GM12878 (cell line): ENCODE measurements around the gene PLCG2. TPM values are rescaled to one million over a fixed set of nuclear protein-coding genes. Genes with fewer than 3 reads are reported as not detected.

Source experiments
- ATAC-seq: fragments of 200-7000 bp; cut with Tn5 transposase; 3 replicates; pipeline ENCODE4 v1.9.1; 2020; ENCODE audit warnings: mild to moderate bottlenecking, moderate library complexity
- BruUV-seq: library from RNA; stranded (reverse); fragments of 400-500 nt; replicated peaks from 2 replicates; lab custom pipeline; 2021; lab: Mats Ljungman, UMichigan
- CTCF ChIA-PET: fragments of 300-600 bp; sonication (Branson Sonifier 250); formaldehyde crosslinking; extraction: SDS; loops from one replicate; lab custom pipeline; 2021; ENCODE audit warnings: inconsistent platforms; lab: Yijun Ruan, JAX
- POLR2A ChIA-PET: fragments of 350-600 bp; formaldehyde crosslinking; extraction: SDS; loops from one replicate; lab custom pipeline; 2021; ENCODE audit warnings: inconsistent platforms; lab: Charles Lee
- RAD21 ChIA-PET: fragments of 300-600 bp; sonication (Branson Sonifier 250); formaldehyde crosslinking; loops from one replicate; lab custom pipeline; 2023; ENCODE audit warnings: antibody characterized with exemption; ENCODE audit not compliant: unreplicated experiment; lab: Charles Lee
- SMC1A ChIA-PET: fragments of 300-600 bp; sonication (Branson Sonifier 250); formaldehyde crosslinking; loops from one replicate; lab custom pipeline; 2023; ENCODE audit not compliant: unreplicated experiment, uncharacterized antibody; lab: Charles Lee
- DNase-seq: peaks from one replicate; pipeline ENCODE4 v3.0.0-alpha.2; 2011; ENCODE audit warnings: low read depth, low spot score
- FAIRE-seq: peaks from 3 replicates; lab custom pipeline; 2011; peaks lifted over from hg19 to GRCh38; lab: Jason Lieb, UNC
- H2AFZ ChIP-seq: 2 replicates; pipeline ENCODE4 v1.6.0; 2011; ENCODE audit warnings: low read depth, low read length, control low read depth; ENCODE audit not compliant: control insufficient read depth
- H3K27ac ChIP-seq: 2 replicates; pipeline ENCODE4 v1.5.1; 2011; ENCODE audit warnings: control low read depth; ENCODE audit not compliant: control insufficient read depth, insufficient read depth
- H3K27me3 ChIP-seq, 2 experiments: replicated peaks in 1 of 2; 2 replicates each; pipeline versions ENCODE4 v1.6.0 to v1.6.1; 2011; ENCODE audit warnings: low read length in 1 of 2; ENCODE audit not compliant: control insufficient read depth in 2 of 2, insufficient read depth in 2 of 2
- H3K36me3 ChIP-seq, 2 experiments: 2 replicates each; pipeline ENCODE4 v1.5.1; 2011; ENCODE audit warnings: low read length in 1 of 2; ENCODE audit not compliant: control insufficient read depth in 2 of 2, insufficient read depth in 2 of 2
- H3K4me1 ChIP-seq: 2 replicates; pipeline ENCODE4 v1.6.1; 2011; ENCODE audit warnings: mild to moderate bottlenecking, low read length, moderate library complexity, mixed read lengths; ENCODE audit not compliant: control insufficient read depth, insufficient read depth
- H3K4me2 ChIP-seq: 2 replicates; pipeline ENCODE4 v1.6.0; 2011; ENCODE audit warnings: control low read depth; ENCODE audit not compliant: control insufficient read depth, insufficient read depth
- H3K4me3 ChIP-seq: fragments of 200-600 bp; sonication (generic); 2 replicates; pipeline ENCODE4 v1.5.1; 2016
- H3K79me2 ChIP-seq: 2 replicates; pipeline ENCODE4 v1.6.0; 2011; ENCODE audit warnings: low read length; ENCODE audit not compliant: control insufficient read depth, insufficient read depth
- H3K9ac ChIP-seq: 2 replicates; pipeline ENCODE4 v1.8.0; 2011; ENCODE audit warnings: low read length, control low read depth, mixed read lengths; ENCODE audit not compliant: control insufficient read depth, insufficient read depth
- H3K9me3 ChIP-seq: replicated peaks from 3 replicates; pipeline ENCODE4 v1.5.1; 2011; ENCODE audit warnings: mild to moderate bottlenecking, low read length; ENCODE audit not compliant: control insufficient read depth, insufficient read depth
- H4K20me1 ChIP-seq: 2 replicates; pipeline ENCODE4 v1.6.0; 2011; ENCODE audit not compliant: control insufficient read depth, insufficient read depth
- CHD1 ChIP-seq: IDR thresholded peaks from 2 replicates; pipeline ENCODE4 v1.6.1; 2012; ENCODE audit warnings: low read depth, low read length, improper control_type of control experiment
- IRF5 ChIP-seq: fragments of 450-650 bp; IDR thresholded peaks from 2 replicates; pipeline ENCODE4 v1.6.1; 2017; ENCODE audit warnings: borderline replicate concordance
- LARP7 ChIP-seq: fragments of 450-650 bp; IDR thresholded peaks from 2 replicates; pipeline ENCODE4 v1.6.1; 2017; ENCODE audit warnings: mild to moderate bottlenecking
- MEF2A ChIP-seq: IDR thresholded peaks from 2 replicates; pipeline ENCODE4 v1.6.1; 2011; ENCODE audit warnings: low read depth, mild to moderate bottlenecking, low read length, moderate library complexity; ENCODE audit not compliant: insufficient read depth
- RFX5 ChIP-seq: IDR thresholded peaks from 2 replicates; pipeline ENCODE4 v1.6.1; 2011; ENCODE audit warnings: low read depth, low read length, improper control_type of control experiment
- ZBTB40 ChIP-seq: fragments of 450-650 bp; IDR thresholded peaks from 2 replicates; pipeline ENCODE4 v1.6.1; 2016; ENCODE audit warnings: mild to moderate bottlenecking, moderate library complexity, borderline replicate concordance
- WGBS: methylation state at CpG from one replicate; pipeline ENCODE4 v1.1.6; 2016; ENCODE audit warnings: low lambda C conversion rate; ENCODE audit not compliant: insufficient replicate concordance, insufficient coverage; ENCODE audit errors: missing lambda C conversion rate; 5-methylcytosine and 5-hydroxymethylcytosine counted together
- in situ Hi-C: fragments of 300-500 bp; cut with MboI; formaldehyde crosslinking; loops from 9 replicates; pipeline ENCODE4 v1.14.3; 2018; ENCODE audit warnings: mixed read lengths
- intact Hi-C: fragments of 100-400 bp; cut with micrococcal nuclease; formaldehyde crosslinking; loops from one replicate; pipeline ENCODE4 v1.14.2; 2022; ENCODE audit not compliant: unreplicated experiment
- polyA plus RNA-seq, 11 experiments: library from polyadenylated mRNA; depleted of rRNA in 4 of 11; unstranded in 6 of 11; stranded (reverse) in 5 of 11; fragments of >200 nt; fragmentation: Nextera tagmentation in 4 of 11; fragmentation: Illumina TruSeq in 1 of 11; extraction: Ambion mirVana in 4 of 11; extraction: Trizol in 1 of 11; gene quantifications; 1 replicate in 1 of 11; 2 replicates in 10 of 11; pipeline versions ENCODE4 v1.2.1 to v1.2.3, GENCODE V29; 2011 to 2016; ENCODE audit warnings: inconsistent platforms in 2 of 11, missing spikeins in 2 of 11, low read depth in 1 of 11
- total RNA-seq, 4 experiments: library from RNA; depleted of rRNA in 3 of 4; stranded (reverse); fragments of >200 nt in 3 of 4; fragmentation: Illumina TruSeq in 1 of 4; extraction: Trizol in 1 of 4; gene quantifications; 2 replicates each; pipeline versions ENCODE4 v1.2.1 to v1.2.3, GENCODE V29; 2013 to 2021

Gene PLCG2
- total and polyA plus RNA-seq, 10 of the 15 experiments (the other 5 are each of a cell fraction or from before 2014, with no cell fraction given): 47.6 to 256 (median 149) TPM

- FAIRE-seq: no peak
- BruUV-seq: no TSS peak
Observed at GRCh38 chr16:81734632-81735434, 44.3 kb upstream of the PLCG2 start.

More at GRCh38 chr16:81734632-81735434, 44.3 kb upstream of the PLCG2 start:
- in situ Hi-C loops (loop anchor here (5.0 kb wide), 2 partner anchors 533 to 703 kb away; no protein-coding TSS in a partner anchor), intact Hi-C loops (loop anchor here (5.0 to 10.0 kb wide), 3 partner anchors 113 to 730 kb away; partner anchors contain the start of genes CENPN and CMC2)
- no peak overlapping the region for H3K9ac ChIP-seq
- no peak overlapping the region for H3K4me3 ChIP-seq
- SMC1A ChIA-PET: interaction anchor here (0.6 to 3.2 kb wide), 8 partner anchors 17 to 369 kb away, joined by 3 to 14 read pairs (median 4); no protein-coding TSS in a partner anchor
- RAD21 ChIA-PET: interaction anchor here (0.7 to 1.4 kb wide), 4 partner anchors 10 to 140 kb away, joined by 3 to 4 read pairs (median 3); no protein-coding TSS in a partner anchor
- peaks cover 6% of the 10 kb centered on the region for H3K79me2 ChIP-seq
- no peak overlapping the region for H3K4me2 ChIP-seq
- H3K9me3 ChIP-seq: no peaks in the 10 kb centered on the region
- no peak overlapping the region for H3K27ac ChIP-seq
- CTCF ChIA-PET: interaction anchor here (0.7 to 3.5 kb wide), 5 partner anchors 10 to 367 kb away, joined by 3 to 30 read pairs (median 6); no protein-coding TSS in a partner anchor
- H3K4me1 ChIP-seq: peaks cover 25% of the 10 kb centered on the region
- ATAC-seq: no peak
- POLR2A ChIA-PET: interaction anchor here (1.6 kb wide), 1 partner anchor 139 kb away, joined by 4 read pairs; no protein-coding TSS in a partner anchor
- H3K27me3 ChIP-seq: no peaks in the 10 kb centered on the region
- TF ChIP-seq IRF5 (no peak), MEF2A (no peak), ZBTB40 (no peak), LARP7 (no peak), CHD1 (no peak), RFX5 (no peak)
- no peak for DNase-seq
- no peaks in the 10 kb centered on the region for H3K36me3 ChIP-seq
- no peaks in the 10 kb centered on the region for H4K20me1 ChIP-seq
- no peak overlapping the region for H2AFZ ChIP-seq
- 88% methylated on average over 6 of the region's 6 CpGs for whole genome bisulfite sequencing
